Testis (tissue), 3 donors: ENCODE measurements around the gene ZBTB7C. TPM values are rescaled to one million over a fixed set of nuclear protein-coding genes. Genes with fewer than 3 reads are reported as not detected.

Source experiments
- DNase-seq: peaks from one replicate; pipeline ENCODE4 v3.0.0-alpha.2; 2019
- H3K27ac ChIP-seq, 2 donors: fragments of 200-600 bp; sonication (generic); one replicate each; pipeline ENCODE4 v1.5.1; 2019
- H3K27me3 ChIP-seq: fragments of 200-600 bp; sonication (generic); one replicate; pipeline ENCODE4 v1.5.1; 2019
- H3K36me3 ChIP-seq: fragments of 200-600 bp; sonication (generic); one replicate; pipeline ENCODE4 v1.5.1; 2017; ENCODE audit warnings: low read depth; ENCODE audit errors: missing control alignments
- H3K4me1 ChIP-seq: fragments of 200-600 bp; sonication (generic); one replicate; pipeline ENCODE4 v1.5.1; 2019
- H3K4me3 ChIP-seq, 2 donors: fragments of 200-600 bp; sonication (generic); one replicate each; pipeline ENCODE4 v1.5.1; 2017 to 2019
- H3K9me3 ChIP-seq: fragments of 200-600 bp; sonication (generic); one replicate; pipeline ENCODE4 v1.5.1; 2017
- CTCF ChIP-seq, 3 experiments: fragments of 450-650 bp in 2 of 3; fragments of 200-600 bp in 1 of 3; sonication (generic) in 1 of 3; IDR thresholded peaks; one replicate each; pipeline ENCODE4 v1.5.1; 2016 to 2019; ENCODE audit warnings: antibody characterized with exemption in 3 of 3, mild to moderate bottlenecking in 2 of 3, moderate library complexity in 1 of 3
- POLR2A ChIP-seq: fragments of 450-650 bp; IDR thresholded peaks from one replicate; pipeline ENCODE4 v1.6.1; 2017; ENCODE audit warnings: antibody characterized with exemption, mild to moderate bottlenecking, moderate library complexity
- WGBS, 2 donors: methylation state at CpG; one replicate each; pipeline ENCODE4 v1.1.5; 2018; 5-methylcytosine and 5-hydroxymethylcytosine counted together
- intact Hi-C: fragments of 100-400 bp; cut with DNase I; formaldehyde crosslinking; loops from one replicate; pipeline ENCODE4 v1.15.1; 2023; ENCODE audit warnings: low total_unique reads
- polyA plus RNA-seq: library from polyadenylated mRNA; stranded (reverse); fragments of 350-450 nt; fragmentation: Illumina TruSeq; extraction: RNeasy Lipid Tissue Mini Kit (QIAGEN cat#74804); gene quantifications from one replicate; pipeline ENCODE4 v1.2.3, GENCODE V29; 2014; ENCODE audit warnings: low read depth, low replicate concordance; ENCODE audit not compliant: insufficient read depth
- total RNA-seq, 2 donors: library from RNA; depleted of rRNA; stranded (reverse); fragments of >200 nt; gene quantifications; one replicate each; pipeline ENCODE4 v1.2.3, GENCODE V29; 2016

Gene ZBTB7C
- total and polyA plus RNA-seq, 3 donors from 2014 or later: 14.1 to 65.4 (median 42.4) TPM

GRCh38 chr18:47997338-47997780 is 411.8 kb downstream of the ZBTB7C start:
- no peak overlapping the region for H3K27ac ChIP-seq
- H3K4me1 ChIP-seq: no peaks in the 10 kb centered on the region
- 59 to 64% methylated on average over 5 of the region's 5 CpGs for WGBS, 2 donors
- no peaks in the 10 kb centered on the region for H3K27me3 ChIP-seq
- TF ChIP-seq CTCF (IDR thresholded peaks at IDR 0.05): peak; percentile 28 to 63 (median 35)
- no peak for TF ChIP-seq POLR2A
- peak; percentile 74 for DNase-seq
- no peaks in the 10 kb centered on the region for H3K9me3 ChIP-seq
- intact Hi-C loops: no loop called here
- H3K4me3 ChIP-seq: no peak overlapping the region
- H3K36me3 ChIP-seq: no peaks in the 10 kb centered on the region

- TF ChIP-seq POLR2A (no peak), CTCF (IDR thresholded peaks at IDR 0.05) (no peak)
- H3K36me3 ChIP-seq: no peaks in the 10 kb centered on the region
- no peak for DNase-seq
- 55 to 59% methylated on average over 3 of the region's 3 CpGs for WGBS, 2 donors
- no peak overlapping the region for H3K4me3 ChIP-seq
- H3K9me3 ChIP-seq: no peaks in the 10 kb centered on the region
- H3K4me1 ChIP-seq: no peaks in the 10 kb centered on the region
- intact Hi-C loops: no loop called here
- no peak overlapping the region for H3K27ac ChIP-seq
- no peaks in the 10 kb centered on the region for H3K27me3 ChIP-seq
These were observed 413.1 kb downstream of the ZBTB7C start for GRCh38 chr18:47996091-47996541.

GRCh38 chr18:47995654-47996053 is 413.5 kb downstream of the ZBTB7C start:
- no peak for TF ChIP-seq CTCF (IDR thresholded peaks at IDR 0.05)
- no peak for TF ChIP-seq POLR2A

GRCh38 chr18:47993409-47993808 is 415.8 kb downstream of the ZBTB7C start:
- 90 to 91% methylated on average over 1 of the region's 1 CpG for WGBS, 2 donors
- no peak overlapping the region for H3K4me3 ChIP-seq
- DNase-seq: no peak
- H3K4me1 ChIP-seq: no peaks in the 10 kb centered on the region
- H3K27me3 ChIP-seq: no peaks in the 10 kb centered on the region
- TF ChIP-seq CTCF (IDR thresholded peaks at IDR 0.05): no peak
- TF ChIP-seq POLR2A: no peak
- no peaks in the 10 kb centered on the region for H3K36me3 ChIP-seq
- no peak overlapping the region for H3K27ac ChIP-seq
- intact Hi-C loops: no loop called here
- no peaks in the 10 kb centered on the region for H3K9me3 ChIP-seq

More at GRCh38 chr18:47995654-47996053, 413.5 kb downstream of the ZBTB7C start:
- H3K4me3 ChIP-seq: no peak overlapping the region
- intact Hi-C loops: no loop called here
- DNase-seq: no peak
- no peak overlapping the region for H3K27ac ChIP-seq
- H3K4me1 ChIP-seq: no peaks in the 10 kb centered on the region
- H3K9me3 ChIP-seq: no peaks in the 10 kb centered on the region
- H3K36me3 ChIP-seq: no peaks in the 10 kb centered on the region
- no peaks in the 10 kb centered on the region for H3K27me3 ChIP-seq
- 84 to 90% methylated on average over 3 of the region's 3 CpGs for WGBS, 2 donors

- no peaks in the 10 kb centered on the region for H3K36me3 ChIP-seq
- H3K27ac ChIP-seq: no peak overlapping the region
- DNase-seq: no peak
- intact Hi-C loops: no loop called here
- no peak for TF ChIP-seq CTCF (IDR thresholded peaks at IDR 0.05)
- TF ChIP-seq POLR2A: no peak
- H3K4me1 ChIP-seq: no peaks in the 10 kb centered on the region
- 67 to 84% methylated on average over 6 of the region's 6 CpGs for WGBS, 2 donors
- no peaks in the 10 kb centered on the region for H3K27me3 ChIP-seq
- H3K9me3 ChIP-seq: no peaks in the 10 kb centered on the region
- H3K4me3 ChIP-seq: no peak overlapping the region
These were observed 416.2 kb downstream of the ZBTB7C start for GRCh38 chr18:47992976-47993375.
